ES-I3 (cell line): ENCODE data around the gene COPS3.

ENCODE experiments used
- H3K36me3 ChIP-seq: 2 replicates; pipeline ENCODE4 v1.6.1; 2013; ENCODE audit warnings: mild to moderate bottlenecking, low read length, control low read depth, moderate library complexity; ENCODE audit not compliant: insufficient read depth
- H3K4me1 ChIP-seq: 2 replicates; pipeline ENCODE4 v1.6.1; 2013; ENCODE audit warnings: mild to moderate bottlenecking, control low read depth, low read length; ENCODE audit not compliant: insufficient read depth
- H3K9ac ChIP-seq: 2 replicates; pipeline ENCODE4 v1.6.1; 2013; ENCODE audit warnings: low read depth, mild to moderate bottlenecking, low read length, moderate library complexity
- H3K9me3 ChIP-seq: 2 replicates; pipeline ENCODE4 v1.6.1; 2013; ENCODE audit warnings: mild to moderate bottlenecking, low read length, moderate library complexity; ENCODE audit not compliant: control insufficient read depth, insufficient read depth

COPS3 gene

GRCh38 chr17:17226451-17227265, 54.4 kb downstream of the COPS3 start:
- Histone ChIP-seq H3K36me3 (peaks cover 38% of the 10 kb centered on the region), H3K9me3 (no peaks in the 10 kb centered on the region), H3K9ac (no peak overlapping the region), H3K4me1 (no peaks in the 10 kb centered on the region)

GRCh38 chr17:17225901-17226300, 55.1 kb downstream of the COPS3 start:
- Histone ChIP-seq H3K36me3 (peaks cover 36% of the 10 kb centered on the region), H3K9me3 (no peaks in the 10 kb centered on the region)

GRCh38 chr17:17224137-17224536, 56.9 kb downstream of the COPS3 start:
- H3K36me3 ChIP-seq = peaks cover 38% of the 10 kb centered on the region
- H3K9ac ChIP-seq = no peak overlapping the region

More at GRCh38 chr17:17225901-17226300, 55.1 kb downstream of the COPS3 start:
- Histone ChIP-seq H3K9ac (no peak overlapping the region), H3K4me1 (no peaks in the 10 kb centered on the region)

GRCh38 chr17:17223736-17224135, 57.3 kb downstream of the COPS3 start:
- Histone ChIP-seq H3K9me3 (no peaks in the 10 kb centered on the region), H3K9ac (no peak overlapping the region), H3K36me3 (peaks cover 40% of the 10 kb centered on the region), H3K4me1 (no peaks in the 10 kb centered on the region)

More at GRCh38 chr17:17224137-17224536, 56.9 kb downstream of the COPS3 start:
- H3K4me1 ChIP-seq = no peaks in the 10 kb centered on the region
- H3K9me3 ChIP-seq = no peaks in the 10 kb centered on the region

- Histone ChIP-seq H3K36me3 (peaks cover 47% of the 10 kb centered on the region), H3K9ac (no peak overlapping the region), H3K4me1 (no peaks in the 10 kb centered on the region), H3K9me3 (no peaks in the 10 kb centered on the region)
Measured at GRCh38 chr17:17221329-17221728, 59.7 kb downstream of the COPS3 start.

- Histone ChIP-seq H3K9ac (no peak overlapping the region), H3K36me3 (peaks cover 44% of the 10 kb centered on the region), H3K4me1 (no peaks in the 10 kb centered on the region), H3K9me3 (no peaks in the 10 kb centered on the region)
Measured at GRCh38 chr17:17220529-17220928, 60.5 kb downstream of the COPS3 start.

- peaks cover 26% of the 10 kb centered on the region for H3K36me3 ChIP-seq
- no peaks in the 10 kb centered on the region for H3K4me1 ChIP-seq
- H3K9ac ChIP-seq = no peak overlapping the region
- no peaks in the 10 kb centered on the region for H3K9me3 ChIP-seq
Measured at GRCh38 chr17:17217995-17218394, 63.1 kb downstream of the COPS3 start.

- H3K4me1 ChIP-seq = no peaks in the 10 kb centered on the region
- H3K9me3 ChIP-seq = no peaks in the 10 kb centered on the region
- peaks cover 22% of the 10 kb centered on the region for H3K36me3 ChIP-seq
- no peak overlapping the region for H3K9ac ChIP-seq
Measured at GRCh38 chr17:17216776-17217175, 64.3 kb downstream of the COPS3 start.

GRCh38 chr17:17216236-17216635, 64.8 kb downstream of the COPS3 start:
- Histone ChIP-seq H3K9ac (no peak overlapping the region), H3K36me3 (peaks cover 22% of the 10 kb centered on the region), H3K4me1 (no peaks in the 10 kb centered on the region), H3K9me3 (no peaks in the 10 kb centered on the region)

- Histone ChIP-seq H3K36me3 (peaks cover 15% of the 10 kb centered on the region), H3K9ac (no peak overlapping the region), H3K9me3 (no peaks in the 10 kb centered on the region), H3K4me1 (no peaks in the 10 kb centered on the region)
Measured at GRCh38 chr17:17215575-17215974, 65.5 kb downstream of the COPS3 start.

- Histone ChIP-seq H3K4me1 (no peaks in the 10 kb centered on the region), H3K9ac (no peak overlapping the region), H3K9me3 (no peaks in the 10 kb centered on the region), H3K36me3 (peaks cover 12% of the 10 kb centered on the region)
Measured at GRCh38 chr17:17214646-17215436, 66.2 kb downstream of the COPS3 start.

GRCh38 chr17:17213775-17214174, 67.3 kb downstream of the COPS3 start:
- Histone ChIP-seq H3K4me1 (no peaks in the 10 kb centered on the region), H3K9me3 (no peaks in the 10 kb centered on the region), H3K36me3 (peaks cover 10% of the 10 kb centered on the region), H3K9ac (no peak overlapping the region)

- Histone ChIP-seq H3K9ac (no peak overlapping the region), H3K9me3 (no peaks in the 10 kb centered on the region), H3K36me3 (no peaks in the 10 kb centered on the region; the same call in 1 of the 2 replicates), H3K4me1 (no peaks in the 10 kb centered on the region)
Measured at GRCh38 chr17:17207998-17208397, 73.0 kb downstream of the COPS3 start.

GRCh38 chr17:17206913-17207335, 74.1 kb downstream of the COPS3 start:
- Histone ChIP-seq H3K9ac (no peak overlapping the region), H3K4me1 (no peaks in the 10 kb centered on the region), H3K36me3 (no peaks in the 10 kb centered on the region; the same call in 1 of the 2 replicates), H3K9me3 (no peaks in the 10 kb centered on the region)
